Omental fat pad (tissue), 4 donors: ENCODE data around the gene THRA. TPM values are rescaled to one million over a fixed set of nuclear protein-coding genes. Genes with fewer than 3 reads are reported as not detected.

Source experiments
- ATAC-seq: fragments of 150-250 bp; one replicate; pipeline ENCODE4 v1.9.1; 2016; ENCODE audit warnings: mild to moderate bottlenecking, moderate library complexity; ENCODE audit not compliant: low FRiP score
- DNase-seq: peaks from one replicate; pipeline ENCODE4 v3.0.0-alpha.2; 2019; ENCODE audit warnings: low spot score
- CTCF ChIP-seq, 3 donors: fragments of 450-650 bp; IDR thresholded peaks; one replicate each; pipeline ENCODE4 v1.5.1; 2016 to 2017; ENCODE audit warnings: antibody characterized with exemption in 3 of 3, mild to moderate bottlenecking in 3 of 3, moderate library complexity in 2 of 3
- total RNA-seq, 4 donors: library from RNA; depleted of rRNA; stranded (reverse); fragments of >200 nt; gene quantifications; one replicate each; pipeline ENCODE4 v1.1.0, GENCODE V29; 2016

THRA gene
- total RNA-seq, 4 donors from 2014 or later, result 35.7 to 87.2 (median 55.2) TPM

GRCh38 chr17:40028595-40028994, 34.2 kb upstream of the THRA start:
- no peak for TF ChIP-seq CTCF (IDR thresholded peaks at IDR 0.05)
- DNase-seq (no peak), ATAC-seq (no peak)

GRCh38 chr17:40031706-40032105, 31.1 kb upstream of the THRA start:
- ATAC-seq, result no peak
- no peak for DNase-seq
- TF ChIP-seq CTCF (IDR thresholded peaks at IDR 0.05), result no peak

- ATAC-seq, result peak; percentile 20
- no peak for TF ChIP-seq CTCF (IDR thresholded peaks at IDR 0.05)
- DNase-seq, result no peak
Observed at GRCh38 chr17:40032322-40033320, 30.1 kb upstream of the THRA start.

DNA sequence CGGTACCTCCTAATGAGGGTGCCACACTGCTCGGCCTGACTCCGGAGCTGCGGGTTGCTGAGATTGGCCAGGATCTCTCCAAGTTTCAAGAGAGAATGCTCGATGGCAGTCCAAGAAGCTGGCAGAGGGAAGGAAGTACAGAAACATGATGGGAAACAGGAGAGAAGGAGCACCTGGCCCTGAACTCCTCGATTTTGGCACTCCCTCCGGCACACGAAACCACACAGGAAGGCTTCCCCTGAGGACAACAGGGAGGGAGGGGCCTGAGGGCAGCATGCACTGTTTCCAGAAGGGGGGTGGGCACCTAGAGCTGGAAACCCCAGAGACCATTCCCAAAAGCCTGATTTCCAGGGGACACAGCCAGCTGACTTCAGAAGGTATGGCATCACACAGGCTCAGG, 29.4 kb upstream of the THRA start:
- no peak for TF ChIP-seq CTCF (IDR thresholded peaks at IDR 0.05)
- DNase-seq (no peak), ATAC-seq (no peak)

- ATAC-seq (no peak), DNase-seq (no peak)
- no peak for TF ChIP-seq CTCF (IDR thresholded peaks at IDR 0.05)
Observed at GRCh38 chr17:40034426-40035161, 28.2 kb upstream of the THRA start.

GRCh38 chr17:40035162-40035559, 27.6 kb upstream of the THRA start:
- DNase-seq (no peak), ATAC-seq (no peak)
- no peak for TF ChIP-seq CTCF (IDR thresholded peaks at IDR 0.05)
